ENCODE data around the gene USP24.

The USP24 gene

DNA sequence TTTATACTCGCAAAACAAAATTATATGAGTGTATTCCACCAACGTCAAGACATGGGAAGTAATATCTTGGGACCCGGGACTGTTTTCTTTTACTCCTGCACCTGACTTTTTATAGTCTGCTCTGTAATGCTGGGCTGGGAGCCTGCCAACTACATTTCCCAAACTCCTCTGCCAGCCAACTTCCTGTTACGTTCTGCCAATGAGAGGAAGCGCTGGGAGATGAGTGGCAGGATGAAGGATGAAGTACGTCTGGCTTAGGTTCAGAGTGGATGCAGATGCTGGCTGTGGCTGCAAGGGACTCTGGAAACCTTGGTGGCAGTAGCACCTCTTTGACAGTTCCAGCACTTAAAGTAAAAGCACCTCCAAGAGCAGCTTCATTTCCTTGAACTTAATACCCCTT is 59.6 kb downstream of the USP24 start:
- DNase-seq = no peak

DNA sequence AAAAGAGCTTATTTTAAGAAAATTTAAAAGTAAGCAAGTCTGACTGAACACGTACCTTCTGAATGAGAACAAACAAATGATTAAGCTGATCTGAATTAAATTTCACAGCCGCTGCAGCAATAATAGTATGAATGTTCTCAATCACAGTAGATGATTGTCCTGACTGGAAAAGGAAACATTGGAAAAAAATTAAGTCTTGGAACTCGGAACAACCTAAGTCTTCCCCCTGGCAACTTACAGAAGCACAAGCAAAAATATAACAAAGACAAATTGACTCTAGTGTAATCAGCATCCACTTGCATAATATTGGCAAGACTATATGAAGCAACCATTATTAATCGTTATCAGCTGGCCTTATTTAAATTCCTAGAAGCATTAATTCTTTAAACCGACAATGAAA is 60.5 kb downstream of the USP24 start:
- no peak for DNase-seq

DNA sequence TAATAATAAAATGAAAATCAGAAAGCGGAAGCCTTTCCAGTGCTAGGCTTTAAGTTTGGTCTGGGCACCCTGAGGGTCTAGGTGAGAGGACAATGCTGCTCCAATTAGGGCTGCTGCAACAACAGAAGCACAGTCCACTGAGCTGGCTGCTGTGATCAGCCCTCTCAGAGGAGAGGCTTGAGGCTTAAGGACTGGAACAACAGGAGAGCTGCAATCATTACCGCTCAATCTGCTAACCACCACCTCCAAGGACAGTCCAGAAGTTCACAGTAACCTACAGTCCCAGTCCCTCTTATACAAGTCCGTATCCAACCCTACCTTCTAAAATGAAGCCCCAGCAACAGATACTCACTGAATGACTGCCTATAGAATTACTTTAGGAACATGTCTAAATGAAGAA is 62.1 kb downstream of the USP24 start:
- DNase-seq = no peak

- DNase-seq = no peak
Observed at GRCh38 chr1:55150880-55151588, 64.1 kb downstream of the USP24 start.

DNA sequence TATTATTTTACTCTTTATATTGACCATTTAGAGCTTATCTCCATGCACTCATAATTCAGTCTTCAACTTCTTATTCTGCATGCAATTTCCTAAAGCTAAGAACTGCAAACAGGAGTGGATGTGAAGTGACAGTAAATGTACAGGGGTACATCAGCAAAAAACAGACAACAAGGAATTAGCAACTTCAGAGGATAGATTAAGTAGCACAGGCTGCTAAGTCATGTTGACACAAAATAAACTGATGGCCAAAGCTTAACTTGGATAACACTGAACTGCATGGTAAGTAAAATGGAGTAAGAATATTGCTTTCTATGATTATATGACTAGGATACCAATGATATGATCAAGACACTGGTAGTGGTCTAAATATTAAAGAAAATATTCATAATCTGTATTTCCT is 66.5 kb downstream of the USP24 start:
- no peak for DNase-seq

GRCh38 chr1:55147524-55147923 is 67.6 kb downstream of the USP24 start:
- DNase-seq = no peak

GRCh38 chr1:55146781-55147180 is 68.4 kb downstream of the USP24 start:
- DNase-seq = no peak

DNA sequence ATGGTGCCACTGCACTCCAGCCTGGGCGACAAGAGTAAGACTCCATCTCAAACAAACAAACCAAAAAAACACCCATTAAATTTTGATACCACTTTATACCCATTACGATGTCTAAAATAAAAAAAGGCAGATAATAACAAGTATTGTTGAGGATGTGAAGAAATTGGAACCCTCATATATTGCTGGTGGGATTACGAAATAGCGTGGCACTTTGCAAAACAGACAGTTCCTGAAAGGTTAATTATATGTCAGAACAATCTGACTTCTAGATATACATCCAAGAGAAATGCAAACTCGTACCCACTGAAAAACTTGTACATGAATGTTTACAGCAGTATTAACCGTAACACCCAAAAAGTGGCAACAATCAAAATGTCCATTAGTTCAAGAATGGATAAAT is 70.3 kb downstream of the USP24 start:
- DNase-seq = no peak

DNA sequence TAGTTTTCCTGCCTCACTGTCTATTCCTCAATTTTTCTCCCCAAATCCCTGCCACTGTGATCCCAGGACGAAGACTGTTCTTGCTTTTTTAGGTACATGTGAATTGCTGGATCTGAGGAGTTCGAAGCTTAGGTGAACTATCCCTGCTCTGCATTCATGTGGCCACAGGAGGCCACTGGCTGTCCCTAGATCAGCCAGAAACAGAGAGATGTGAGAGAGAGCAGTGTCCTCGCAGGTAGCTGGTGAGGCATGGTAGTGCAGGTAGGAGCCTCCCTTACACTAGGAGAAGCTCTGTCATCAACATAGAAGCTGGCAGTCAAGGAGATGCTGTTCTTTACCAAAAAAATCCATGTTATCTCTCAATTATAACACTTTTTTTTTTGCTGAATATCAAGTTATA is 71.5 kb downstream of the USP24 start:
- DNase-seq = no peak

GRCh38 chr1:55141295-55141893 is 73.8 kb downstream of the USP24 start:
- DNase-seq = no peak

DNA sequence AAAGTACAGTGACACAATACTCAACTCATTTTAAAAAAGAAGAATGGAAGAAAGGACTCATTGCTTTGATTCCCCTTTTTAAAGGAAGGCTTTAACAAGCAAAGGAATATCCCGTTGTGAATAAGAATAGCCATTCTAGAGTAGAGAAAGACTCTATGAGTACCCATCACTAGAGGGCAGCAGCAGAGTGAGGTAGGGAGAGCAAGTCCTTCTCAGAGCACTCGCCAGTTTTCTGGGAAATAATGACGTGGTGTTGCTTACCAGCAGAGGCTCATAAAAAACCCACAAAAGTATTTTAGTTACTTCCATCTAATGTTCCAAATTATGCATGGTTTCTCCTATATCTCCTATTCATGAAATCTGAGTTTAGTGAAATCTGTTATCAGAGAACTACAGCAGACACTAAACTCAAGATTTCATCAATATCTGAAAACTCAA is 74.6 kb downstream of the USP24 start:
- DNase-seq = peak; percentile 43

- DNase-seq = no peak
Observed at GRCh38 chr1:55140137-55140536, 75.0 kb downstream of the USP24 start.

DNA sequence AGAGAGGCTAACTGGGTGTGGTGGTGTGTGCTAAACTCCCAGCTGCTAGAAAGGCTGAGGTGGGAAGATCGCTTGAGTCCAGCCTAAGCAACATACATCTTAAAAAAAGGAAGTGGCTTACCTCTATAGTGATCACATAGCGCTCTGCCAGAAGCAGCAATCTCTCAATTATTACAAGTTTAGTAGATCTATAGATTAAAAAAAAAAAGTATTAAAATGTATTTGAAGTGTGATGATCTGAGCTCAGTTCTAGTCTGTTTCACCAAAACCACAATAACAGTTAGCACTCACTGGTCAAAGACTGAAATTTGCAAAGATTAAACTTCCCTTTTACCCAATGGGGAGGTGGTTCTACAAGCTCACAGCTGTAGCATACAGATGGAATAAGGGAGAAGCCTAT is 76.3 kb downstream of the USP24 start:
- DNase-seq = no peak

- DNase-seq = no peak
Observed at GRCh38 chr1:55134152-55134808, 80.9 kb downstream of the USP24 start.

GRCh38 chr1:55131801-55132200 is 83.4 kb downstream of the USP24 start:
- no peak for DNase-seq

DNA sequence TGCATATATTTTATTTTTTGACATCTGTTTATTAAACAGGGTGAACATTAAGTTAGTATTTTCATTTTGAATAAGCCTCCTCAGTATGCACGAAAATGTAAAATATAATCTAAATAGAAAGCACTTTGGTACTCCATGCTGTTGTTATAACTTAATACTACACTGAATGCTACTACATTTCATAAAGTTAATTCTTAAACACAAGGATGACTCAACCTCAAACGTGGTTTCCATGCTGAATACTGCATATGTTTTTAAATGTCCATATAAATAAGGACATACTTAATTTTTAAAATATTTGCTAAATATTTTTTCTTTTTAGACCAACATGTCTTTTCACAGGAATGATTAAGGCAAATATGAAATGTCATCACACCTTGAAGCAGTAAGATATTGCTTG is 83.9 kb downstream of the USP24 start:
- no peak for DNase-seq

DNA sequence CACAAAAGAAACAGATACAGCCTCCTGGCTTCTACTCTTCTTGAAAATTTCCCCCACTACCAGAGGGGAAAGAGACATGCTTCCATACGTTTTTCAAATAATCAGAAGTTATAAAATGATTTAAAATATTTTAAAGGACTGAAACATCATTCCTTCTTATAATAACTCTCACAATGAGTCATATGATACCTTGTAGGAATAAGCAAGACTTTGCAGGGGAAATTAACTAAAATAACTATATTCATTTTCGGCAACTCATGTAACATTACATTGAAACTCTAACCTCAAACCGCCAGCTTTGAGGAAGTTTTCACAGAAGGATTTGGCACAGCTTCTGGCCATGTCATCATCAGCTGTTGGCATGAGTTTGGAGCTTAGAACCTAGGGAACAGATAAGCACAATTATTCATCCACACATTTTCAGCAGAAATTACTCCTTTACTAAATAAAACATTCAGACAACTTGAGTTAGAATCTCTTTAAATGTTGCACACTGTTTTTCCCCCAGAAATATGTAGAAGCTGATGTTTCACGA is 85.9 kb downstream of the USP24 start:
- no peak for DNase-seq

DNA sequence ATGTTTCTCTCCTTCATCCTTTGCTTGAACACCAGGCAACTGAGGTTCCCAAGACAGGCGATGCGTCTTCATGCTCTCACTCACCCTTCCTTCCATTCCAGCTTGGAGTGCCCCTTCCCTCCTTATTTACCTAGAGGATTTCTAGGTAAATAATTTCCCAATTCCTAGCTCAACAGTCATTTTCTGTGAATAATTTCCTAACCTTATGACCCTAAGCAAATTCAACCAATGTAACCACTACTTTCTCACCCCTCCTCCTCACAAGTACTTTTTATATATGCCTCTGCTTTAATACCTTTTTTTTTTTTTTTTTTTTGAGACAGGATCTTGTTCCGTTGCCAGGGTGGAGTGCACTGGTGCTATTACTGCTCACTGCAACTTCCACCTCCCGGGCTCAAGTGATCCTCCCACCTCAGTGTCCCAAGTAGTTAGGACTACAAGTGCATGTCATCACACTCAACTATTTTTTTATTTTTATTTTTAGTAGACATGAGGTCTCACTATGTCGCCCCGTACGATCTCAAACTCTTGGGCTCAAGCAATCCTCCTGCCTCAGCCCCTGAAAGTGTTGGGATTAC is 86.7 kb downstream of the USP24 start:
- DNase-seq = no peak

- DNase-seq = no peak
Observed at GRCh38 chr1:55127827-55128343, 87.3 kb downstream of the USP24 start.

- no peak for DNase-seq
Observed at GRCh38 chr1:55124470-55124869, 90.7 kb downstream of the USP24 start.

- DNase-seq = no peak
Observed at GRCh38 chr1:55120538-55120937, 94.6 kb downstream of the USP24 start.

DNA sequence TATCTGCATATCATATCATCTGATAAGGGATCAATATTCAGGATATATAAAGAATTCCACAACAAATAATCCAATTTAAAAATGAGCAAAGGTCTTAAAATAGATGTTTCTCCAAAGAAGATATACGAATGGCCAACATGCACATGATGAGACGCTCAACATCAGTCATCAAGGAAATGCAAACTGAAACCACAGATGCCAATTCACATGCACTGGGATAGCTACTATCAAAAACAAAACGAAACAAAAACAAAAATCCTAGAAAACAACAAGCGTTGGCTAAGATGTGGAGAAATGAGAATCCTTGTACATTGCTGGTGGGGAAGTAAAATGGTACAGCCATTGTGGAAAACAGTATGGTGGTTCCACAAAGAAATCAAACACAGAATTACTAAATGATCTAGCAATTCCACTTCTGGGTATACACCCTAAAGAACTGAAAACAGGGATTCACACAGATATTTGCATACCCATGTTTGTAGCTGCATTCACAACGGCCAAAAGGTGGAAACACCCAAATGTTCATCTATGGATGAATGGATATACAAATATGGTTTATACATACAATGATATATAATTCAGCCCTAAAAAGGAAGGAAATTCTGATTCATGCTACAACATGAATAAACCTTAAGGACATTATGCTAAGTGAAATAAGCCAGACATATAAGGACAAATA is 96.4 kb downstream of the USP24 start:
- no peak for DNase-seq

- no peak for DNase-seq
Observed at GRCh38 chr1:55117941-55118340, 97.2 kb downstream of the USP24 start.

All from T-helper 9 cell (primary cell).